Epithelial cell of proximal tubule (primary cell): ENCODE measurements around the gene PRPF8. TPM values are rescaled to one million over a fixed set of nuclear protein-coding genes. Genes with fewer than 3 reads are reported as not detected.
A peak's percentile ranks its signal among the peaks of the same experiment; 100 is the strongest.

Experiments
- DNase-seq: peaks from one replicate; pipeline ENCODE4 v3.0.0-alpha.2; 2011; ENCODE audit warnings: low read depth
- H3K4me3 ChIP-seq: 2 replicates; pipeline ENCODE4 v1.5.1; 2011; ENCODE audit warnings: low read depth, mild to moderate bottlenecking, low read length
- total RNA-seq: library from RNA; depleted of rRNA; stranded (reverse); fragments of >200 nt; gene quantifications from 2 replicates; pipeline ENCODE4 v1.2.3, GENCODE V29; 2015
- TF ChIP-seq, protein P1 (sequence below): conservative IDR thresholded peaks from 2 replicates; pipeline ENCODE4 v1.5.1; 2012; ENCODE audit warnings: low read depth, mild to moderate bottlenecking, low read length

PRPF8 gene
- 119 and 161 TPM in 2 replicates for total RNA-seq

DNA sequence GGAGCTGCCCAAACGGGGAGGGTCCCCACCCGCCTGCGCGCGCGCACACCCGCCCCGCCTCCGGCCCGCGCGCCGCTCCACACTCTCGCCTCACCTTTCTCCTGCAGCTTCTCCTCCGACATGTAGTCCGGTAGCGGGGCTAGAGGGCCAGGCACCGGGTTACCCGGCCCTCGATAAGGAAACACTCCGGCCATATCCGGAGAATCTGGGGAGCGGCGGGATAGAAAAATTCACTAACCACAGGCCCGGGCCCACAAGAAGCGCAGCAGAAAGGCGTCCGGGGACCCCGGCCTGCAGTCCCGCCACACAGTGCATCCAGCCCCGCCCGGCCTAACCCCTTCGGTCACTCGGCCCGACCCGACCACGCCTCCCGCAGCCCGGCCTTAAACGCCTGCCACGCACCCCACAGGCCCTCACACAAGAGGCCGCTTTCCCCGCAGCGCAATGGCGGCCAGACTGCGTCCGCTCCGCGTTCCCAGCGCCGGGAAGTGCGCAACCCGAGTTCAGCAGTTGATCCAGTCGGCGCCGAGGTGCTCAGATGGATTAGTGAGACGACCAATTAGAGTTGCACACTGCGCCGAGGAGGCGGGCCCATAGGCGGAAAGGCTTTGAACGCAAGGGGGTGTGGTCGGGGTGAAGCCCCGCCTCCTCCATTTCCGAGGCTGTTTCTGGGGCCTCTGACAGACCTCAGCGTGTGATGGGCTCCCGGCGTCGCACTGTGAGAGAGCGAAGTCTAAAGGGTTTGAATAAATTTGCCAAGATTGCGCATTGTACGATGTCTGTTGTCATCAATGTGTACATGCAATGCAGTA is at the start of gene PRPF8:
TSS of gene PRPF8 (minus strand) at position 490 of the 812 bp plus-strand sequence. CDS start at position 194, 296 bp downstream.
- TF ChIP-seq, protein P1, sequence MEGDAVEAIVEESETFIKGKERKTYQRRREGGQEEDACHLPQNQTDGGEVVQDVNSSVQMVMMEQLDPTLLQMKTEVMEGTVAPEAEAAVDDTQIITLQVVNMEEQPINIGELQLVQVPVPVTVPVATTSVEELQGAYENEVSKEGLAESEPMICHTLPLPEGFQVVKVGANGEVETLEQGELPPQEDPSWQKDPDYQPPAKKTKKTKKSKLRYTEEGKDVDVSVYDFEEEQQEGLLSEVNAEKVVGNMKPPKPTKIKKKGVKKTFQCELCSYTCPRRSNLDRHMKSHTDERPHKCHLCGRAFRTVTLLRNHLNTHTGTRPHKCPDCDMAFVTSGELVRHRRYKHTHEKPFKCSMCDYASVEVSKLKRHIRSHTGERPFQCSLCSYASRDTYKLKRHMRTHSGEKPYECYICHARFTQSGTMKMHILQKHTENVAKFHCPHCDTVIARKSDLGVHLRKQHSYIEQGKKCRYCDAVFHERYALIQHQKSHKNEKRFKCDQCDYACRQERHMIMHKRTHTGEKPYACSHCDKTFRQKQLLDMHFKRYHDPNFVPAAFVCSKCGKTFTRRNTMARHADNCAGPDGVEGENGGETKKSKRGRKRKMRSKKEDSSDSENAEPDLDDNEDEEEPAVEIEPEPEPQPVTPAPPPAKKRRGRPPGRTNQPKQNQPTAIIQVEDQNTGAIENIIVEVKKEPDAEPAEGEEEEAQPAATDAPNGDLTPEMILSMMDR: no peak
- H3K4me3 ChIP-seq: peak within 1 kb of the TSS; percentile 92
- DNase-seq: peak; percentile 73

DNA sequence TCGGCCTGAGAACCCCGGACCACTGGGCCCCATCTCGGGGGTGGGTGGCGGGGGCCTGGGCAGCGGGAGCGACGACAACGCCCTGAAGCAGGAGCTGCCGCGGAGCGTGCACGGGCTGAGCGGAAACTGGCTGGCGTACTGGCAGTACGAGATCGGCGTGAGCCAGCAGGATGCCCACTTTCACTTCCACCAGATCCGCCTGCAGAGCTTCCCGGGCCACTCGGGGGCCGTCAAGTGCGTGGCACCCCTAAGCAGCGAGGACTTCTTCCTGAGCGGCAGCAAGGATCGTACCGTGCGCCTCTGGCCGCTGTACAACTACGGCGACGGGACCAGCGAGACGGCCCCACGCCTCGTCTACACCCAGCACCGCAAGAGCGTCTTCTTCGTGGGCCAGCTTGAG is 49.1 kb upstream of the PRPF8 start:
- TF ChIP-seq, protein P1: no peak
- no peak for DNase-seq
- H3K4me3 ChIP-seq: no peak overlapping the region

DNA sequence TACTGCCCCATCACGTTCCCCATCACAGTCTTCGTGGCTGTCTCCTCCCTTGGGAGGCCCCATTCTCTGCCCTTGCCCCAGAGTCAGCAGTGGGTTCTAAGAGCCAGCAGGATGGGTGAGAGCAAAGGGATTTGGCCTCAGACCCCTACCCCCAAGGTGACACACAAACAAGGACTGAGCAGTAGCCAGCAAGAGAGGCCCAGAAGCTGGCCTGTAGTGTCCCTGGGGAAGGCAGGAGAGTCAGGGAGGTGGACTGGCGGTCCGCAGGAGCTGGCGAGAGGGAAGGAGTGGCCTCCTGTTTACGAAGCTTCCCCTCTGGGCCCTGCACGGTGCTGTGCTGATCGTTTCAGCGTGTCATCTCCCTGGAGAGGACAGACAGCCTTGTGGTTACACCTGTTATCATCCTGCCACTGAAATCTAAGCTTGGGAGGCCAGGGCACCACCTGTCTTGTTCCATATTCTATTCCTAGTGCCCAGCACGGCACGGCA is 48.2 kb upstream of the PRPF8 start:
- no peak overlapping the region for H3K4me3 ChIP-seq
- DNase-seq: no peak
- TF ChIP-seq, protein P1: no peak

DNA sequence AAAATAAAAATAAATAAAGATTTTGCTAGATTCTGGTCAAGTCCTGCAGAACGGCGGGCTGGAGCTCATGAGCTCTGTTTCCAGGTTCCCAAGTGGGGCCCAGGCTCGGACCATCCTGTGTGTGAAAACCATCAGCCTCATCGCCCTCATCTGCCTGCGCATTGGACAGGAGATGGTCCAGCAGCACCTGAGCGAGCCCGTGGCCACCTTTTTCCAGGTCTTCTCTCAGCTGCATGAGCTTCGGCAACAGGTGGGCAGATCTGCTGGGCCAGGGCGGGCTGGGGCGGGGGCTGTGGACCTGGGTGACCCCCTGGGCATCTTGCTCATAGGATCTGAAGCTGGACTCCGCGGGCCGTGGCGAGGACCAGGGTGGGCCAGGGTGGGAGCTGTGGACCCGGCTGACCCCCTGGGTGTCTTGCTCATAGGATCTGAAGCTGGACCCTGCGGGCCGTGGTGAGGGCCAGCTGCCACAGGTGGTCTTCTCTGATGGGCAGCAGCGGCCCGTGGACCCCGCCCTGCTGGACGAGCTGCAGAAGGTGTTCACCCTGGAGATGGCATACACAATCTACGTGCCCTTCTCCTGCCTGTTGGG is 47.7 kb upstream of the PRPF8 start:
- DNase-seq: no peak
- H3K4me3 ChIP-seq: no peak overlapping the region
- TF ChIP-seq, protein P1: no peak

DNA sequence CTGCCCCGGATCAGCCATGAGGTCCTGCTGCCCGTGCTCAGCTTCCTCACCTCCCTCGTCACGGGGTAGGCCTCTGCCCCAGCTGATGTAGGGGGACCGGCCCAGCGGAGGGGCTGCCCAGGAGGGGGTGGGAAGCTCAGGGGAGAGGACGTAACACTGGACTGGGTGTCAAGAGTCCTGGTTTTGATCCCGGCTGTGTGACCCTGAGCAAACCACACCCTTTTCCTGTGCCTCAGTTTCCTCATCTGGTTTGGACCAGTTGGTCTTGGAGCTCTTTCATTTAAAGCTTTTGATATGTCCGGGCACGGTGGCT is 46.5 kb upstream of the PRPF8 start:
- TF ChIP-seq, protein P1: no peak
- DNase-seq: no peak
- H3K4me3 ChIP-seq: no peak overlapping the region

DNA sequence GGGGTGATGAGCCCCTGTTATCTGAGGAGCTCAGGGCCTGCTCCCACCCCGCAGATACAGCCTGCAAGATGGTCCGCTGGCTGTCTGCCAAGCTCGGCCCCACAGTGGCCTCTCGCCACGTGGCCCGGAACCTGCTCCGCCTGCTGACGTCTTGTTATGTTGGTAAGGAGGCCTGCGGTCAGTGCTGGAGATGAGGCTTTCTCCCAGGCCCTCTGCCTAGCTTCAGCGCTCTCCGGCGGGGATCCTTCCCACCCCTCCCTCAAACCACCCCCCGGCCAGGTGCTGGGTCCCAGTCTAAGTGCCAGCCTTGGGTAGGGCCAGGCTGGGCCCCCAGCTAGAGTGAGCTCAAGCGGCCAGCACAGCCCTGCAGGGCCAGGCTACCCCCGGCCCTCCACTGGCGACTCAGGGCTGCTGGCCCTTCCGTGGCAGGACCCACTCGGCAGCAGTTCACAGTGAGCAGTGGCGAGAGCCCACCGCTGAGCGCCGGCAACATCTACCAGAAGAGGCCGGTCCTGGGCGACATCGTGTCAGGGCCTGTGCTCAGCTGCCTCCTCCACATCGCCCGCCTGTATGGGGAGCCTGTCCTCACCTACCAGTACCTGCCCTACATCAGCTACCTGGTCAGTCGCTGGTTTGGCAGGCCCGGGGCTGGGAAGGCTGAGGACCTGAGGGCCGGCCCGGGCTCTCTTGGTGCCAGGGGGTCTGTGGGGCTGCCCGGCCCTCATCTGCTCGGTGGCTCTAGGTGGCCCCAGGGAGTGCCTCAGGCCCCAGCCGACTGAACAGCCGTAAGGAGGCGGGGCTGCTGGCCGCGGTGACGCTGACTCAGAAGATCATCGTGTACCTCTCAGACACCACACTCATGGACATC is 45.9 kb upstream of the PRPF8 start:
- DNase-seq: no peak
- TF ChIP-seq, protein P1: no peak
- H3K4me3 ChIP-seq: no peak overlapping the region
